Esophagus squamous epithelium (tissue), 4 donors: ENCODE results near the gene GPNMB.
"Not testable (repeated sequence)": the region's sequence is repeated elsewhere in the genome, so short reads cannot be mapped to it uniquely, and the experiment has no call there.

Source experiments
- POLR2A ChIP-seq, 4 donors: fragments of 450-650 bp; IDR thresholded peaks; one replicate each; pipeline ENCODE4 v1.6.1; 2017; ENCODE audit warnings: antibody characterized with exemption in 4 of 4, mild to moderate bottlenecking in 4 of 4, moderate library complexity in 3 of 4
- TF ChIP-seq, protein P1 (sequence below), 6 experiments: fragments of 450-650 bp in 4 of 6; fragments of 200-600 bp in 2 of 6; sonication (generic) in 2 of 6; IDR thresholded peaks; one replicate each; pipeline ENCODE4 v1.5.1; 2016 to 2019; ENCODE audit warnings: antibody characterized with exemption in 6 of 6, mild to moderate bottlenecking in 4 of 6, moderate library complexity in 4 of 6

GRCh38 chr7:23197745-23198144, 48.8 kb upstream of the GPNMB start:
- TF ChIP-seq, protein P1, sequence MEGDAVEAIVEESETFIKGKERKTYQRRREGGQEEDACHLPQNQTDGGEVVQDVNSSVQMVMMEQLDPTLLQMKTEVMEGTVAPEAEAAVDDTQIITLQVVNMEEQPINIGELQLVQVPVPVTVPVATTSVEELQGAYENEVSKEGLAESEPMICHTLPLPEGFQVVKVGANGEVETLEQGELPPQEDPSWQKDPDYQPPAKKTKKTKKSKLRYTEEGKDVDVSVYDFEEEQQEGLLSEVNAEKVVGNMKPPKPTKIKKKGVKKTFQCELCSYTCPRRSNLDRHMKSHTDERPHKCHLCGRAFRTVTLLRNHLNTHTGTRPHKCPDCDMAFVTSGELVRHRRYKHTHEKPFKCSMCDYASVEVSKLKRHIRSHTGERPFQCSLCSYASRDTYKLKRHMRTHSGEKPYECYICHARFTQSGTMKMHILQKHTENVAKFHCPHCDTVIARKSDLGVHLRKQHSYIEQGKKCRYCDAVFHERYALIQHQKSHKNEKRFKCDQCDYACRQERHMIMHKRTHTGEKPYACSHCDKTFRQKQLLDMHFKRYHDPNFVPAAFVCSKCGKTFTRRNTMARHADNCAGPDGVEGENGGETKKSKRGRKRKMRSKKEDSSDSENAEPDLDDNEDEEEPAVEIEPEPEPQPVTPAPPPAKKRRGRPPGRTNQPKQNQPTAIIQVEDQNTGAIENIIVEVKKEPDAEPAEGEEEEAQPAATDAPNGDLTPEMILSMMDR (IDR thresholded peaks at IDR 0.05) = not testable (repeated sequence)
- TF ChIP-seq POLR2A (IDR thresholded peaks at IDR 0.05) = not testable (repeated sequence)
